A549 (cell line): ENCODE results near the gene SH3BGRL.

Experiments
- CEBPB ChIP-seq, 2 experiments: fragments of >200 bp in 1 of 2; sonication (Bioruptor Twin) in 1 of 2; formaldehyde crosslinking in 1 of 2; IDR thresholded peaks; 2 replicates each; pipeline ENCODE4 v1.6.1; 2012 to 2016
- CHD4 ChIP-seq: fragments of 200-600 bp; sonication (generic); IDR thresholded peaks from 2 replicates; pipeline ENCODE4 v1.6.1; 2016; ENCODE audit warnings: antibody characterized with exemption, mild to moderate bottlenecking, borderline replicate concordance
- CTCF ChIP-seq: fragments of >200 bp; sonication (Bioruptor Twin); formaldehyde crosslinking; IDR thresholded peaks from 3 replicates; pipeline ENCODE4 v1.5.1; 2016
- ESRRA ChIP-seq: fragments of 150-350 bp; IDR thresholded peaks from 2 replicates; pipeline ENCODE4 v1.6.1; 2014; ENCODE audit warnings: mild to moderate bottlenecking, low read length, borderline replicate concordance
- HOXB13 ChIP-seq: fragments of 250-450 bp; sonication (Bioruptor Pico); IDR thresholded peaks from 2 replicates; pipeline ENCODE4 v1.5.0; 2020; ENCODE audit warnings: low read depth, mild to moderate bottlenecking, moderate library complexity
- MYC ChIP-seq: IDR thresholded peaks from 2 replicates; pipeline ENCODE4 v1.6.1; 2012; ENCODE audit warnings: mild to moderate bottlenecking, inconsistent platforms, low read length, improper control_type of control experiment, borderline replicate concordance
- REST ChIP-seq: fragments of 200-600 bp; sonication (generic); IDR thresholded peaks from 2 replicates; pipeline ENCODE4 v1.6.1; 2016; ENCODE audit warnings: antibody characterized with exemption, mild to moderate bottlenecking, moderate library complexity

- TF ChIP-seq REST (no peak), CTCF (no peak), CEBPB (IDR thresholded peaks at IDR 0.05) (no peak), ESRRA (no peak), HOXB13 (CRISPR knock-in tag) (no peak), MYC (no peak), CHD4 (no peak)
These were observed 84.2 kb downstream of the SH3BGRL start for GRCh38 chrX:81286075-81286474.
